ENCODE data around the gene B3GNT7. TPM values are rescaled to one million over a fixed set of nuclear protein-coding genes. Genes with fewer than 3 reads are reported as not detected.
"Not testable (repeated sequence)": the region's sequence is repeated elsewhere in the genome, so short reads cannot be mapped to it uniquely, and the experiment has no call there.

Gene B3GNT7
- total RNA-seq, 1 donor from 2014 or later = 0.79 TPM

GRCh38 chr2:231373184-231373583 lies 22.3 kb upstream of the B3GNT7 start:
- Mint-ChIP-seq H3K27ac (ENCODE audit: unreplicated experiment) (peak overlapping the region; percentile 43), H3K9me3 (peaks cover 2% of the 10 kb centered on the region), H3K4me1 (peaks cover 16% of the 10 kb centered on the region), H3K36me3 (ENCODE audit: low read depth) (peaks cover 2% of the 10 kb centered on the region), H3K27me3 (ENCODE audit: low read depth) (peaks cover 18% of the 10 kb centered on the region), H3K4me3 (no peak overlapping the region)
- TF ChIP-seq CTCF (conservative IDR thresholded peaks at IDR 0.05) = no peak
- DNase-seq (ENCODE audit: low read depth, low spot score) = no peak

DNA sequence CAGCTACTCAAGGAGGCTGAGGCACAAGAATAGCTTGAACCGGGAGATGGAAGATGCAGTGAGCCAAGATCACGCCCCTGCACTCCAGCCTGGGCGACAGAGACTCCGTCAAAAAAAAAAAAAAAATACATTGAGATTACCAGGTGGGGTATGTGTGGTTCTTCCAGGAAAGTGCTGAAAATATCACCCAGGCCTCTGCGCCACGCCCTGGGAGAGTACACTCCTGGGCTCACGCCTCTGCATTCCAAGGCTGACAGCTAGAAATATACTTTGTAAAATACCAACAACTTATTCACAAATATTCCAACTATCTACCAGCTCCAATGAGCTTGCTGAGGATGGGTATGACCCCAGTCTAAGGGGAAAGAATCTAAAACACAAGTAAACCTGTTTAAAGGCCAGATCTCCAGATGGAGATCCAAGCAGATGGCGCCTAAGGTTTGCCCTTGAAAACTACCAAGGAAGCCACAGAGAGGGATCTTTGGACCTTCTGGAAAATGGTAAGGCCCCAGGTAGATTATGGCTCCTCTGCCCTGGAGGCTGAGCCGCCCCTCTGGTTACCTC lies 21.6 kb upstream of the B3GNT7 start:
- H3K36me3 Mint-ChIP-seq (ENCODE audit: low read depth) = no peaks in the 10 kb centered on the region
- peaks cover 13% of the 10 kb centered on the region for H3K4me1 Mint-ChIP-seq

GRCh38 chr2:231374771-231375170 lies 20.7 kb upstream of the B3GNT7 start:
- Mint-ChIP-seq H3K9me3 (peaks cover 2% of the 10 kb centered on the region), H3K27ac (ENCODE audit: unreplicated experiment) (no peak overlapping the region), H3K4me1 (peaks cover 16% of the 10 kb centered on the region), H3K27me3 (ENCODE audit: low read depth) (peaks cover 18% of the 10 kb centered on the region), H3K4me3 (no peak overlapping the region), H3K36me3 (ENCODE audit: low read depth) (no peaks in the 10 kb centered on the region)
- no peak for TF ChIP-seq CTCF (conservative IDR thresholded peaks at IDR 0.05)
- DNase-seq (ENCODE audit: low read depth, low spot score) = no peak

More for the DNA sequence above, 21.6 kb upstream of the B3GNT7 start:
- Mint-ChIP-seq H3K4me3 (no peak overlapping the region), H3K9me3 (peaks cover 2% of the 10 kb centered on the region), H3K27me3 (ENCODE audit: low read depth) (peaks cover 18% of the 10 kb centered on the region), H3K27ac (ENCODE audit: unreplicated experiment) (no peak overlapping the region)
- DNase-seq (ENCODE audit: low read depth, low spot score) = no peak
- TF ChIP-seq CTCF (conservative IDR thresholded peaks at IDR 0.05) = no peak

- H3K27ac Mint-ChIP-seq (ENCODE audit: unreplicated experiment); H3K4me3 Mint-ChIP-seq; DNase-seq (ENCODE audit: low read depth, low spot score); H3K4me1 Mint-ChIP-seq; H3K9me3 Mint-ChIP-seq; H3K36me3 Mint-ChIP-seq (ENCODE audit: low read depth): not testable (repeated sequence)
- peaks cover 18% of the 10 kb centered on the region for H3K27me3 Mint-ChIP-seq (ENCODE audit: low read depth)
Observed at GRCh38 chr2:231375994-231376615, 19.4 kb upstream of the B3GNT7 start.

DNA sequence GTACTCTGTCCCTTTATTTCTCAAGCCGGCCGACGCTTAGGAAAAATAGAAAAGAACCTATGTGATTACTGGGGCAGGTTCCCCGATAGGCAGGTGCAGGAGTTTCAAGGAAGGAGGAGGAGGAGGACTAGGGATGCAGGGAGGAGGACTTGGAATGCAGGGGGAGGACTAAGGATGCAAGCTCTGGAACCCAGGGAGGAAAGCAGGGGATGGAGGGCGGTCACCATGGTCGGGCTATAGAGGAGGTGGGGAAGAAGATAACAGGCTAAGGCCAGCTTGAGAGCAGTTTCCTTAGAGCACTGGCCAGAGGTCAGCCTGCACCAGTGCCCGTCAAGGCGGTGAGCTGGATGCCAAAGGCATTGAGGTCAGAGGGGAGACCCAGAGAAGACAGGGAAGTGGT lies 18.7 kb upstream of the B3GNT7 start:
- H3K27me3 Mint-ChIP-seq (ENCODE audit: low read depth) = peaks cover 18% of the 10 kb centered on the region
- no peak for DNase-seq (ENCODE audit: low read depth, low spot score)
- H3K27ac Mint-ChIP-seq (ENCODE audit: unreplicated experiment) = no peak overlapping the region
- H3K4me1 Mint-ChIP-seq = peaks cover 8% of the 10 kb centered on the region
- no peak for TF ChIP-seq CTCF (conservative IDR thresholded peaks at IDR 0.05)
- no peaks in the 10 kb centered on the region for H3K36me3 Mint-ChIP-seq (ENCODE audit: low read depth)
- peaks cover 2% of the 10 kb centered on the region for H3K9me3 Mint-ChIP-seq
- H3K4me3 Mint-ChIP-seq = no peak overlapping the region

DNA sequence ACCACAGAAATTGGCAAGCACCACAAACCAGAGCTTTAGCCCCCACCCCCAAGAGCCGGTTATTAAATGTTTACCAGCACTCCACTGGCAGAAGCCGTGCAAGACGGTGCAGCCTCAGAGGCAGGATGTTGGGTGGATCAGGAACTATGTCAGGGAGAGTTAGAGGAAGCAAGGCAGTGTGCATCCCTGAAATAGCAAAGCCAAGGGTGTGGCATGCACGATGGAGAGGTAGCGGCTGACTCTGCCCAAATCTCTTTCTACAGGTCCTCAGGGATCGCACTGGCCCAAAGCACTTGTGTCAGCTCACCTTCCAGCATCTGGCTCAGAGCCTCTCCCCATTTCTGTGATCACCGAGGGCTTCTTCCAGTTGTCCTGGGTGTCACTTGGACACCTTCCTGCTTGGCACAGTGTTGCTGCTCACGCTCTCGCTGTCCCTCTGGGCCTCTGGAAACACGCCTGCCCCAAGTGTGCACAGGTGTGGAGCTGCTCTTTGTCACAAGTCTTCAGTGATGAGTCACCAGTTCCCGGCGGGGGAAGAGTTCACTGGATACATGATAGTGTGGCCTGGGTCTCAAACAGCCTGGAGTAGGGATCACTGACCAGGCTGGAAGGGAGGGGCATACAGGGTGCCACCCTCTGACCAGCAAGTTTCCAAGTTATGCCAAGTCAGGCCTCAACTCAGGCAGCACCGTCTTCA lies 17.3 kb upstream of the B3GNT7 start:
- no peak for DNase-seq (ENCODE audit: low read depth, low spot score)
- Mint-ChIP-seq H3K4me1 (peaks cover 8% of the 10 kb centered on the region), H3K27ac (ENCODE audit: unreplicated experiment) (no peak overlapping the region), H3K36me3 (ENCODE audit: low read depth) (no peaks in the 10 kb centered on the region), H3K4me3 (no peak overlapping the region), H3K27me3 (ENCODE audit: low read depth) (peaks cover 18% of the 10 kb centered on the region), H3K9me3 (peaks cover 2% of the 10 kb centered on the region)
- no peak for TF ChIP-seq CTCF (conservative IDR thresholded peaks at IDR 0.05)
